ENCODE results near the gene SETD1A.

The SETD1A gene

DNA sequence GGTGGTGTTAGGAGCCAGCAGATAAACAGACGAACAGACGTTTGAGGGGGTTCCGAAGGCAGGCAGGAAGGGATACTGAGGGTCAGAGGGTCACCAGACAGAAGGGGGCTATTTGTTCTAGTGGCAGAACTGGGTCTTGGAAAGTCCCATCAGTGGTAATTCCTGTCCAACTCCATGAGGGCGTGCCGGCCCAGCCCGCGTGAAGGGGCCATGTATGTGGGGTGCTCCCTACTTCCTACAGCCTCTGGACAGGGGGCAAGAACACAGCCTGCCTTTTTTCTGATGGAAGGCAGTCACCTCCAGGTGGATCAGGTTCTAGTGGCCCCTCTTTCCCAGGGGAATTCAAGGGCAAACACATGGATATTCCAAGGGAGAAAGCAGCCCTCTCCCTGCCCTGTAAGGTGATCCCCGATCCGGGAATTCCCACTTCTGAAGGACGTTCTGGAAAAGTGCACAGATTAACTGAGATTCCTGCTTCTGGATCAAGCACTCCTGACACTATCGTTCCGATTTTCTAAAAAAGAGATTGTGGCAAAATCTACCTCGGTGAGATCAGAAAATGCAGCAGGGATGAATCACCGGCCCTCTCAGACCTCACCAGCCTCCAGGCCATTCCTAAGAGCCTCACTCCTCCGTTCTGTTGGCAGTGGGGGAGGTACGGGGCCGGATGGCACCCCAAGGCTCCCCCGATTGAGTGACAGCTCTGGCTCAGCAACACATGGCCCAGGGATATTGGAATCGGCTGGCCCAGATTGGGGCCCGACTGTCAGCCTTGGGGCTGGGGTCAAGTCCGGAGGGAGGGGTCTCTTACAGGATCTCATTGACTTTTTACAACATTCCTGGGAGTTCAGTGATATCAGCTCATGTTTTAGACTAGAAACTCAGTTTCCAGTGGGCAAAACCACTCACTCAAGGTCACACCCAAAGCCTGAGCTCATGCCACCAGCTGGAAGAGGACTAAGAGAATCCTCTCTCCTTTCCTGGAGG, 40.5 kb downstream of the SETD1A start:
- in situ Hi-C loops (cut with MboI; ENCODE audit: low pct_unique_long_range_greater_than_20kb, low sequenced_read_pairs, unreplicated experiment), result no loop called here
- DNase-seq (ENCODE audit: low spot score), result no peak
- TF ChIP-seq, protein P1, sequence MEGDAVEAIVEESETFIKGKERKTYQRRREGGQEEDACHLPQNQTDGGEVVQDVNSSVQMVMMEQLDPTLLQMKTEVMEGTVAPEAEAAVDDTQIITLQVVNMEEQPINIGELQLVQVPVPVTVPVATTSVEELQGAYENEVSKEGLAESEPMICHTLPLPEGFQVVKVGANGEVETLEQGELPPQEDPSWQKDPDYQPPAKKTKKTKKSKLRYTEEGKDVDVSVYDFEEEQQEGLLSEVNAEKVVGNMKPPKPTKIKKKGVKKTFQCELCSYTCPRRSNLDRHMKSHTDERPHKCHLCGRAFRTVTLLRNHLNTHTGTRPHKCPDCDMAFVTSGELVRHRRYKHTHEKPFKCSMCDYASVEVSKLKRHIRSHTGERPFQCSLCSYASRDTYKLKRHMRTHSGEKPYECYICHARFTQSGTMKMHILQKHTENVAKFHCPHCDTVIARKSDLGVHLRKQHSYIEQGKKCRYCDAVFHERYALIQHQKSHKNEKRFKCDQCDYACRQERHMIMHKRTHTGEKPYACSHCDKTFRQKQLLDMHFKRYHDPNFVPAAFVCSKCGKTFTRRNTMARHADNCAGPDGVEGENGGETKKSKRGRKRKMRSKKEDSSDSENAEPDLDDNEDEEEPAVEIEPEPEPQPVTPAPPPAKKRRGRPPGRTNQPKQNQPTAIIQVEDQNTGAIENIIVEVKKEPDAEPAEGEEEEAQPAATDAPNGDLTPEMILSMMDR (IDR thresholded peaks at IDR 0.05; ENCODE audit: extremely low read depth, insufficient read depth, missing control alignments), result no peak

DNA sequence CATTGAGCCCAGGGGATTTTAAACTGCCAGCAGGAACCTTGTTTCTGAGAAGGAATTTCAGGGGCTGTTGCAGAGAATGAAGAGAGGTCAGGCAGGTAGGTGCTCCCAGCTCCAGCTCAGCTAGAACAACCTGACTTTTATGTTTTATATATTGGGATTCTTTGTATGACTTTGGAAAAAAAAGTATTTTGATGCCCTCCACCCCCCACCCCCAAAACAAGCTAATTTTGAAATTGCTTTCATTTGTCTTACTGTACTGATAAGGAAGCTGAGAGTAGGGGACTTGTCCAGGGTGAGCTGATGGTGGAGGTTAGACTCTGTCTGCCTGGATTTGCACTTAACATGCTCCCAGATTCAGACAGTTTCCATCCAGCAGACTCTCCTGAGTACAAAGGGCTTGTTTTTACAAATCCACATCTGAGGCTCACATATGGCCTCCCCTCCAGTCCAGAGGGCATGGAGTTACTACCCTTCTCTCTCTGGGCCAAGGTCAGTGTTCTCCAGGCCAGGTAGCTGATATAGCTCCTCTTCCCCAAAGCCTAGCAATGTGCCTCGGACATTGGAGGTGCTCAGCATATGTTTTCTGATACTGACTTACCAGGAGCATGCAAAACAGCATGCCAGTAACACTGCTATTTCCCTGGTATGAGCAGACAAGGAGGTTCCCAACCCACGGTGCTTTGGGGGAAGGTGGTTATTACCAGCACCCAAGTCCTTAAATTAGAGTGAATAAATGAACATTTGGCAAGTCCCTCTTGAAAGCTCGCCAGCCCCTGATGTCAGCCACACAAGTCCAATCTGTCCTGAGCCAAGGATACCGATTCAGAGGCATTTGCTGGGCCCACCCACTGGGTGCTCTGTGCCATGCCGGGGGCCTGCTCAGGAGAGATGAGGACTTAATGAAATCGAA, 41.6 kb downstream of the SETD1A start:
- in situ Hi-C loops (cut with MboI; ENCODE audit: low pct_unique_long_range_greater_than_20kb, low sequenced_read_pairs, unreplicated experiment), result no loop called here
- no peak for DNase-seq (ENCODE audit: low spot score)
- TF ChIP-seq, protein P1 (IDR thresholded peaks at IDR 0.05; ENCODE audit: extremely low read depth, insufficient read depth, missing control alignments), result no peak

DNA sequence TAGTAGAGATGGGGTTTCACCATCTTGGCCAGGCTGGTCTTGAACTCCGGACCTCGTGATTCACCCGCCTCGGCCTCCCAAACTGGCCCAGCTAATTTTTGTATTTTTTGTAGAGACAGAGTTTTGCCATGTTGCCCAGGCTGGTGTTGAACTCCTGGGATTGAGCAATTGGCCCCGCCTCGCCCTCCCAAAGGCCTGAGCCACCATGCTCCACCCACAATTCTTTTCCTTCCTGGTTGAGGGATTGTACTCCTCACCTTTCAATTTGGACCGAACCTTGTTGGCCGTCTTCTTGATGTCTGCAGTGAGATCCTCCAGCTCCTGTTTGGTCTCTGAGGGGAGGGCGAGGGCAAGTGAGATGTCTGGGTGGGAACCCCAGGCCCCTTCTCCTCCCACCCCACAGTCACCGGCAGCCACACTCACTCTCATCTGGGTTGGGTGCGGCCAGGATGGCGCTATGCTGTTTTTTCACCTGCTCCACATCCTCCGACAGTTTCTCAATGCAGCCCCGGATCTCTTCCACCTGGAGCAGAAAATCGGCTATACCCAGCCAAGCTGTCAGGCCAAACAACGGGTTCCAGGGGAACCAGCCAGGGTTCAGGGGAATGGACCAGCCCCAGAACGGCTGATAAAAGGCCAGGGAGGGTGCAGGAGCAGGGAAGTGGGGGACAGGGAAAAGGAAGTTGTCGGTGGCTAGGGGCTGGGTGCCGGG, 43.3 kb downstream of the SETD1A start:
- in situ Hi-C loops (cut with MboI; ENCODE audit: low pct_unique_long_range_greater_than_20kb, low sequenced_read_pairs, unreplicated experiment), result no loop called here
- DNase-seq (ENCODE audit: low spot score), result no peak
- TF ChIP-seq, protein P1 (IDR thresholded peaks at IDR 0.05; ENCODE audit: extremely low read depth, insufficient read depth, missing control alignments), result no peak

DNA sequence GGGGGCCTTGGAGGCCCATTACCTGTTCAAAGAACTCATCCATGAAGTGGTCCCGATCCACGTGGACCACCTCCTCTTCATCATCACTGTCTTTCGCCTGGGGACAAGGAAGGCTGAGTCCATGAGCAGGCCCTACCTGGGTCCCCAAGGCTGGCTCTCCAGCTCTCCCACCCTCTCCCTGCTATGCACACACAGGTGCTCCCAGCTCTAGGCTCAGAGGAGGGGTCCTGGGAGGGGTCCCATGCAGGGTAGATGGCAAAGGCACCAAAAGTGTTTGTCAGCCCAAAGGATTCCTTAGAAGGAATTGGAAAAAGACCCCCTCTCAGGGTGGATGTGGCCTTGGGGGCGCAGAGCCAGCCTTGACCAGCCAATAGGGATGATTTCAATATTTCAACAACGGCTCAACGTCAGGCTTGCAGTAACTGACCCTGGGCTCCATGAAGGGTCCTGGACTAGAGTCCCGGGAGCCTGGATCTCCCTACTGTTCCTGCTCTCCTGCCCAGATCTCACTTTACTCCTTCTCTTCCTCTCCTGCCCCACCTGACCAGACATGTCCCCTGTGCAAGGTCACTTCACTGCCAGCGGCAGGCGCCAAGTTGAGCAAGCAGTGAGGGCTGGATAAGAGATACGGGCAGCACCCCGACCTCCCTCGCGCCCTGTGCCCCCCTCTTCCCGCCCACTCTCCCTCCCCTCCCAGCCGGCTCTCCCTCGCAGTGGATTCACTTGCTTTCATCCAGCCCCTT, 44.1 kb downstream of the SETD1A start:
- DNase-seq (ENCODE audit: low spot score), result no peak
- in situ Hi-C loops (cut with MboI; ENCODE audit: low pct_unique_long_range_greater_than_20kb, low sequenced_read_pairs, unreplicated experiment), result no loop called here
- TF ChIP-seq, protein P1 (IDR thresholded peaks at IDR 0.05; ENCODE audit: extremely low read depth, insufficient read depth, missing control alignments), result no peak

DNA sequence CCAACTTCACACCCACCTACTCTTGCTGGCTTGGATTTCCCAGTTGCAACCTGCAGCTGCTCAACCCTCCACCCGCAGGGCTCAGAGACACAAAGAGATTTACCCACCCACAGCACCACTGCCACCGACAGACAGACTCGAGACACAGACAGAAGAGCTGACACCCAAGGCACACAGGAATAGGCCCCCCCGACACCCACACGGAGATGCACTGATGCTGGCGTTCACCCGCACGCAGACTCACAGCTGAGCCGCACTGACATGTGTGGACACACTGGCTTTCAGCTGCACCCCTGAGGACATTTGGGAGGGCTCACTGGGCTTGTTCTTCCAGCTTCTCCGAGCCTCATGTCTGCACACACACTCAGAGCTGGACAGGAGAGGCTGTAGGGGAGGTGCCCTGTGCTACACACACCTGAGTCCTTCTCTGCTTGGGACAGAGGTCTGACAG, 44.7 kb downstream of the SETD1A start:
- TF ChIP-seq, protein P1 (IDR thresholded peaks at IDR 0.05; ENCODE audit: extremely low read depth, insufficient read depth, missing control alignments), result no peak
- DNase-seq (ENCODE audit: low spot score), result no peak
- in situ Hi-C loops (cut with MboI; ENCODE audit: low pct_unique_long_range_greater_than_20kb, low sequenced_read_pairs, unreplicated experiment), result no loop called here

All from GM13977 (cell line).